ENCODE measurements around the gene PATE1.
"Not testable (repeated sequence)": the region's sequence is repeated elsewhere in the genome, so short reads cannot be mapped to it uniquely, and the experiment has no call there.

Gene PATE1, protein sequence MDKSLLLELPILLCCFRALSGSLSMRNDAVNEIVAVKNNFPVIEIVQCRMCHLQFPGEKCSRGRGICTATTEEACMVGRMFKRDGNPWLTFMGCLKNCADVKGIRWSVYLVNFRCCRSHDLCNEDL

DNA sequence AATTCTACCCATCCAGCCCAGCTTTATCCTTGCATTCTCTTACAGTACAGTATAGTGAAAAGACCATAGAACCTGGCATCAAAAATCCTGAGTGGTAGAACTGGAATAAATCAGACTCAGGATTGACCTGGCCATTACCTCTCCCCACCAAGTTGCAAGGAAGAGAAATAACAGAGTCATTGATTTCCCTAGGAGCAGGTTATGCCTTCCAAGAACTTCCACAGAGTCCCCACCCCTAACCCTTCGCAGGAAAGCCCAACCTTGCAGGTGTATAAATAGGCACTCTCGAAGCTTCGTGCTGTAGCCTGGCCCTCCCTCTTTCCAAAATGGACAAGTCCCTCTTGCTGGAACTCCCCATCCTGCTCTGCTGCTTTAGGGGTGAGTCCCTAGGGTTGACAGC is at the start of gene PATE1:
Gene PATE1, plus strand, starts transcription at position 301 of the 400 bp plus-strand sequence. Its CDS starts 26 bp downstream, at position 327.
- DNase-seq: no peak

DNA sequence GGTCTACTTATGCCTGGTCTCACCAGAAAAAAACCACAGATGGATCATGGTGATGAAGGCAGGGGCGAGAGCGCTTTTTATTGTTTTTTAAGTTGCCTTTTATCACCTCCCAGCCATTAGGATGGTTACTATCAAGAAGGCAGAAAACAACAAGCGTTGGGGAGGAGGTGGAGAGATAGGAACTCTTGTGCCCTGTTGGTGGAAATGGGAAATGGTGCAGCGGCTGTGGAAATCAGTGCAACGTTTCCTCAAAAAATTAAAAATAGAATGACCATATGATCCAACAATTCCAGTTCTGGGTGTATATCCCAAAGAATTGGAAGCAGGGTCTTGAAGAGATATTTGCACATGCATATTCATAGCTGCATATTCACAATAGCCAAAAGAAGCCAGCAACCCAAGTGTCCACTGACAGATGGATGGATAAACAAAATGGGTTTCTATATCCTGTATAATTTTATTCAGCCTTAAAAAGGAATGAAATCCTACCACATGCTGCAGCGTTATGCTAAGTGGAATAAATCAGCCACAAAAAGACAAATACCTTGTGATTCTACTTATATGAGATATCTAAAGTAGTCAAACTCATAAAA is 45.0 kb upstream of the PATE1 start:
- no peak for DNase-seq

DNA sequence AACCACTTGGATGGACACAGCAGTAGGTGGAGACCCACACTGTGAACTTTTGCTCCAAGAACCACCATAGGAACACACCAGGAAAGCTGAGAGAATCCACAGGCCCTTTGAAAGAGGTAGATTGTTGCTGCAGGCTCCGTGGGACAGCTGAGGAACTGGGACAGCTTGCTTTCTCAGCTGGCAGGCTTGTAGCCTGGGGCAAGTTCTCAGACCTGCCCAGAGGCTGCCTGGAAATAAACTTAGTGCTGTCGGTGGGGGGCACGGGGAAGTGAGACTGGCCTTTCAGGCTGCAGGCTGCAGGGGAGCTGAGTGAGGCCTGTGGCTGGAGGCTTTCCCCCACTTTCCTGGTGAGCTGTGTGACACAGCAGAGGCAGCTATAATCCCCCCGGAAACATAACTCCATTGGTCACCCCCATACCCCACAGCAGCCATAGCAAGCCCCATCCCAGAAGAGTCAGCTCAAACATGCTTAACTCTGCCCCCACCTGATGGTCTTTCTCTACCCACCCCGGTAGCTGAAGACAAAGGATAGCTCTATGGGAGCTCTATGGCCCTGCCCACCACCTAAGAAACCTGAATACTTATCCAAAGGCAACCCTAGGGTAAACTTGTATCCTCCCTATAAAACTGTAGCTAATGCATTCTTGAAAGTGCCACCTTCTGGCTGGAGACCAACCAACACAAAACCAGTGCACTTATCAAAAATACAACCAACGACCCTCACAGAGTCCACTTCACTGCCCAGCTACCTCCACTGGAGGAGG is 44.0 kb upstream of the PATE1 start:
- no peak for DNase-seq

DNA sequence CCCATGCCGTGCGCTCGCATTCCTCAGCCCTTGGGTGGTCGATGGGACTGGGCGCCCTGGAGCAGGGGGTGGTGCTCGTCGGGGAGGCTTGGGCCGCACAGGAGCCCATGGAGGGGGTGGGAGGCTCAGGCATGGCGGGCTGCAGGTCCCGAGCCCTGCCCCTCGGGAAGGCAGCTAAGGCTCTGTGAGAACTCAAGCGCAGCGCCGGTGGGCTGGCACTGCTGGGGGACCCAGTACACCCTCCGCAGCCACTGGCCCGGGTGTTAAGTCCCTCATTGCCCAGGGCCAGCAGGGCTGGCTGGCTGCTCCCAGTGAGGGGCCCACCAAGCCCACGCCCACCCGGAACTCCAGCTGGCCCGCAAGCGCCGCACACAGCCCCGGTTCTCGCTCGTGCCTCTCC is 41.4 kb upstream of the PATE1 start:
- not testable (repeated sequence) for DNase-seq

DNA sequence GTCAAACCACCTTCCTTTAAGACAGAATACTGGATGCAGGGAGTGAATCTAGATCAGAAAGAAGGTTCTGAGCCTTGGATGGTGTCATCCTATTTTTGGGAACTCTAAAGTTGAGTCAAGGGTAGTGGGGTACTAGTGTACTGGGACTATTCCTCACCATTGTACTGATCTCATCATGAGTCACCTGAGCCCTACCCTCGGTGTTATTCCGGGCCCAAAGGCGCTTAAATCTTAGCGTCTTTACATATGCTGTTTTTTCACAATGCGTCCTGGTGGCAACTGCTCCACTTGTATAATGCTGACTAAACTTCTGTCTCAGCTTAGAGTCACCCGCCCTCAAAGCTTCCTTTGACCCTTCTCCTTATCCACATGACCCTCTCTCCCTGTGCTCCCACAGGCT is 25.3 kb upstream of the PATE1 start:
- DNase-seq: no peak

DNA sequence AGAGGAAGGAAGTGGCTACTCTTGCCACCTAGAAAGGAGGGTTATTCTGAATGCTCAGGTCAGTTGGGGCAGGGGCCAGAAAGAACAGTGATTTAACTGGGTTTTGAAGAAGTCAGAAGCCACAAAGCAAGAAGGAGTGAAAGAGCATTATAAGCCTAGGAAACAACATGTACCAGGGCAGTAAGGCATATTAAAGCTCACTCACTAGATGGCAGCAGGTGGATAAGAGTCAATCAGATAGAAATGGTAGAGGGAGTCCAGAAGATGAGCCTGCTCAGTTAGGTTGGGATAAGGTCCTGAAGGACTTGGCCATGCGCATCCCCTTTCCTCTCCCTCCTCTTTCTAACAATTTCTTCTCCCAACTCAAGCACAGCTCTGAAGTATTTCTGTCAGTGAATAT is 22.0 kb upstream of the PATE1 start:
- DNase-seq: no peak

DNA sequence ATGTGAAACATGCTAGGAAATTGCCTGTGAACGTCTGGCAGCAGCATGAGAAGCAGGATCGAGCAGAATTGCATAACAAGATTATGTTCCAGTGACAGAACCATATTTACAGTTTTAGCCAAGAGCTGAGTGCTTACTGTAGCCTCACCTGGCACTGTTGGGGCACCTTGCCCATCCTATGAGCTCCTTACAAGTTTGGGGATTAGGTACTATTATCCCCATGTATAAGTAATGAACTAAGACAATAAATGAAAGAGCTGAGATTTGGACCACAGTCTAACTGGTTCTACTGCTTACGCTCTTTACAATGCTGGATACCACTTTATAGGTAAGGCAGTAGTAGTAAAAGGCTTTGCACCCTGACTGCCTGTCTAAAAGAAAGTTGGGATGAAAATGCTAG is 17.1 kb upstream of the PATE1 start:
- no peak for DNase-seq

DNA sequence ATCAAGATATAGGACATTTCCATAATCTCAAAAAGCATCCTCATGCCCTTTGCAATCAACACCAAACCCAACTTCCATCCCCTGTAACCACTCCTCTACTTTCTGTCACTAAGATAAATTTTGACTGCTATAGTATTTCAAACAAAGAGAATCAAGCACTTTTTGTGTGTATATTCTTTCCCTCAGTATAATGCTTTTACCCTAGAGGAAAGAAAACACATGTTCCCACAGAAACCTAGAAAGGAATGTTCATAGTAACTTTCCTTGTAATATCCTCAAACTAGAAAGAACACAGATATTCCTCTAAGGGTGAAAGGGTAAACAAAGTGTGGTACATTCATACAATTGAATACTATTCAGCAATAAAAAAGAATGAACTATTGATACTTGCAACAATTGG is 5.5 kb upstream of the PATE1 start:
- no peak for DNase-seq

DNA sequence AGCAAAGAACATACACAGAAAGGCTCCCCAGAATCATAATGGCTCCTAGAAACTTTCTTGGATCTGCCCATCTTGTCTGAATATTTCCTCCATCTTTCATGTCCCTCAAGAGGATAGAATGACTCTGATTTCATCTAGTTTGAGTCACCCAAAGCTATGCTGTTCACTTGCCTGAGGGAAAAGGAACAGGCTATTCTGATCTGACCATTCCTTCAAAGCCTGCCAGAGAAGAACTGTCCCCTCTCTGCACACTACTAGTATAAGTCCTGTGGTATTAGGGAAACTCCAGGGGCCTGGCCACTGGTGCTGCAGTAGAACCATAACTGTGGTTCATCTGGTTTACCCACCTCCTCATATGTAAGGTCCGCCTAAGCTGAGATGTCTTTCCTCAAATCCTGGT is 2.4 kb upstream of the PATE1 start:
- DNase-seq: no peak

DNA sequence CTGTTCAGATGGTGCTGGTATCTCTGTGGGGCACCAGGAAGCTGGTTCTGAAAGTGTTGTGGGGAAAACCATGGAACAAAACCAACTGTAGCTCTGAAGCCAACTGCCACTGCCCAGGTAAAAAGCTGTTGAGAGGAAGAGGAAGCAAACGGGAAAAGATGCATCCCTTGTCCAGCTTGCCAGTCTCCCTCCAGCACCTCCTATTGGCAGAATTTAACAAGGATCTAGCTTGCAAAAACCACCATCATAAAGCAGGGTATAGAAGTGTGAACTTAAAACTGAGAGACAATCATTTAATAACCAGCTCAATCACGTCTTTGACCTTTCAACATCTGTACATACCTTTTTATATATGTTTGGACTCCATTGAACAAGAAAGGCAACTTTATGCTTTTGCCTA is 4.5 kb downstream of the PATE1 start:
- DNase-seq: no peak

DNA sequence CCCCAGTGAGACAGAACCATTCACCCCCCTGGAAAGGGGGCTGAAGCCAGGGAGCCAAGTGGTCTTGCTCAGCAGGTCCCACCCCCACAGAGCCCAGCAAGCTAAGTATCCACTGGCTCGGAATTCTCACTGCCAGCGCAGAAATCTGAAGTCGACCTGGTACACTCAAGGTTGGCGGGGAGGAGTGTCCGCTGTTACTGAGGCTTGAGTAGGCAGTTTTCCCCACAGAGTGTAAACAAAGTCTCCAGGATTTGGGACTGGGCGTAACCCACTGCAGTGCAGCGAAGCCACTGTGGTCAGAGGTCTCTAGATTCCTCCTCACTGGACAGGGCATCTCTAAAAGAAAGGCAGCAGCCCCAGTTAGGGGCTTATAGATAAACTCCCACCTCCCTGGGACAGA is 10.0 kb downstream of the PATE1 start:
- DNase-seq: no peak

DNA sequence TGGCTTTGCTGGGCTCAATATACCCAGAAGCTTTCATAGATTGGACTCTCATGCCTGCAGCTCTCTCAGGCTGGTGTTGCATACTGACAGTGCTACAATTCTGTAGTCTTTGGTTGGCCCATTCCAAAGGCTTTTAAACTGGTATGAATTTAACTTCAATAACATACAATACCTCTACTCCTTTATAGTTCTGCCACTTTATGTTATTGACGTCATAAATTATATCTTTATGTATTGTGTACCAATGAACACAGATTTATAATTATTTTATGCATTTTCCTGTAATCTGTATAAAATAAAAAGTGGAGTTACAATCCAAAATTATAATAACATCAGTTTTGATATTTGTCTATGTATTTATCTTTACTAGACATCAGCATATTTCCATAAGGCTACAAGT is 16.4 kb downstream of the PATE1 start:
- no peak for DNase-seq

DNA sequence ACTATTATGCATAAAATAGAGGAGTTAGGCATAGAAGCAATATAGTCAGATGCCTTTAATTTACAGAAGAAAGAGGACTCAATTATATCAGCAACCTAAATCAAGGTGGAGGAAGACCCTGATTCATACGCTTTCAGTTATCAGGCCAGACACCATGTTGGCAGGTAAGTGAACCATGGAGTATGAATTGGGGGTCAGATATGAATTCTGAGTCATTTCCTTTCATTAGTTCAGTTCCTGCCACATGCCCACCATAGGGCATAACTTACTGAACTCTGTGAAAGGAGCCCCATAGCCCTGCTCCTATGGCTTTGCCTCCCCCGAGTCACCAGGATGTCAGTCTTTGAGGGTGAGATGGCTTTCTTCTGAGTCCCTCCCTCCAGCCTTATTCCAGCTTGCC is 17.4 kb downstream of the PATE1 start:
- DNase-seq: no peak

DNA sequence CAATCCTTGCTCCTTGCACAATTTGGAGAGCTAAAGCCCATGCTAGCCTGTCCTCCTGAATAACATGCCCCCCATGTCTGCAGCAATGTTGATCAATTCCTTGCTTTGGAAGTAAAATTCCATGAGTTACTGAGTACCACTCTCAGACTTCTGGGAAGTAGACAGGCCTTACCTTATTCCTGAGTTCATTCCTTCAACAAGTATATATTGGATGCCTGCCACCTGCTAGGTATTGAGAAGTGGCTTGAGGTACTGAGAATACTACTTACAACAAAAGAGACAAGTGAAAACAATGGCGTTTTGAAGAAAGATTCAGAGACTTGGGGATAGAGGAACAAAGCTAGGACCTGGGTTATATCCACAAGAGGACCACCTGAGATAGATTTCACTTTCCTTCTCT is 20.2 kb downstream of the PATE1 start:
- no peak for DNase-seq

DNA sequence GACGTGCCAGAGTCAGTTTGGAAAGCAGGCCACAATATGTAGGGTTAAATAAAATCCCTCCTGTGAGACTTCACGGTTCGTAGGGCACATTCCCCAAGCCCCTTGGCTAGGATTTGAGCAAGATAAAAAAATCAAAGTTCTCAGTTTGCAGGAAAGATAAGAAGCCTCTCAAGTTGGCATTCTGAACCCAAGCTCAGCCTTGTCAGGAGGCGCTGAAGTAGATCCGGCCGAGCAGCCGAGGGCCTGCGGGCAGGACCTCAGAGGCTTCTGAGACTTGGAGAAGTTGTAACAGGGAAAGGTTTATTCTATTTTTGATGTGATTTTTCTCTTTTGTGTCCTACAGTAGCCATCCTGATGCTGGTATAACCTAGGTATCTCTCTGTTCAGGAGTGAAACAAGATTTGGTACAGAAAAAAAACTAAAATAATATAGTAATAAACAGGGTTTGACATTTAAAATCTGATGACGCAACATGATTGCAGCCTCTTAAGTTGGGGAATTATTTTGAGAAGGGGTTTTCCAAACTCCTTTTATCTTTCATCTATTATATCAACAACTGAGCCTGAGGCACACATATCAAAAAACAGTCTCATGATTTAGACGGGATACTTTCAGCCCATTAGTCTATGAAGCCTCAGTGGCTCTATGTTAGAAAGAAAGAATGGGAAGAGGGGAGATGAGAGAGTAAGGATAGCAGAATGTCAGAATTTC is 22.4 kb downstream of the PATE1 start:
- DNase-seq: no peak

DNA sequence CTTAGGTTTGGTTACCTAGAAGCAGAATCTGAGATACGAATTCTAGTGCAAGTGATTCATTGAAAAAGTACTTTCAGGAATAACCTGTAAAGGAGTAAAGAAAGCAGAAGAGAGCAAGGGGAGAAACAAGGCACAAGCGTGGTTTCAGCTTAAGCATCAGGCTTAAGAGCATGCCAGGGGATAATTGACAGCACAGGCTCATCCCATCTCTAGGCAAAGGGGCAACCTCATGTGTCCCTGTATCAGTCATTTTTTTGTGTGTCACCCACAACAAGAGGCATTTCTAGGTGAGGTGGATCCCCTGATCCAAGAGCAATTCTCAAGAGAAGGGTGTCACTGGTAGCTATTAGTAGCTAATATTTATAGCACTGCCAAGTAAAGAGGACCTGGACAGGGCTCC is 24.5 kb downstream of the PATE1 start:
- DNase-seq: no peak

DNA sequence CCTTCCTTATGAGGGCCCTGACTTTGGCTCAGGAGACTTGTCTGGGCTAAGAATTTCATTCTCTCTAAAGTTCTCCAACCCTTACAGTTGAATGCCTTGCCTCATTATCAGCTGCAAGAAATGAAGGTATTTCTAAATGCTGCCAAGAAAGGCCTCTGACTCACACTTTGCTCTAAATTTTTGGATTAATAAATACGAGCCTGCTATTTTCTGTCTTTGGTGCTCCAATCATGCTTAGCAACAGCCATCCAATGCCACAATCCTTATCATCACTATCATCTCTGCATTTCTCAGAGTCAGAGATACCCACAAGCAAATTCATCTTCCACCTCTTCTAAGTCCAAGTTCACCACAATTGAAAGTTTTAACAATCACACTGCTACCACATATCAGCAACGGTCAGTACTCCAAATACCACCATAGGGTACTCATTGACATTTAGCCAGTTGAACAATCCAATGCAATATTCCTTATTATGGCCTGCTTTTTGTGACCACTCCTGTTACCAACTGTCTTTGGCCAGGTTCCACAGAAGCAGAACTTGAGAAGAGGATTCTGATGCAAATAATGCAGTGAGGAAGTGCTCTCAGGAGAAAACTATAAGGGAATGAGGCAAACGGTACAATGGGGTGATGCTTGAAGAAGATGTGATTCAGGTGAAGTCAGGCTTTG is 26.9 kb downstream of the PATE1 start:
- no peak for DNase-seq

DNA sequence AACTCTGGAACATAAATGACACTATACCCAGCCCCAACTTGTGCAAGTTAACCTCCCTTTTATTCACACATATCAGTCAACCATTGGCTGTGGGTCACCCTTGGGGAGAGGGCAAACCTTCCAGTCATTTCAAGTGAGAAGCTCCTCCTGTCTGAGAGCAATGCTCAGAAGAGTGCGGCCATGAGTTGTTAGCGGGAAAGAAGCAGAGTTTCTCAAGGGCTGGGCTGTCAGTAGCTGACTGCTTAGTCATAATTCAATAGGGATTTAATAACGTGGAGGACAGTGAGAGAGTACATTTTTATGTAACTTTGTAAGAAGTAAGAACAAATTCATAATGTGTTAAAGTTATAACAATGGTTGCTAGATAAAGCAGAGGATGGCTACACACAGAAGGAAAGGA is 27.4 kb downstream of the PATE1 start:
- no peak for DNase-seq

DNA sequence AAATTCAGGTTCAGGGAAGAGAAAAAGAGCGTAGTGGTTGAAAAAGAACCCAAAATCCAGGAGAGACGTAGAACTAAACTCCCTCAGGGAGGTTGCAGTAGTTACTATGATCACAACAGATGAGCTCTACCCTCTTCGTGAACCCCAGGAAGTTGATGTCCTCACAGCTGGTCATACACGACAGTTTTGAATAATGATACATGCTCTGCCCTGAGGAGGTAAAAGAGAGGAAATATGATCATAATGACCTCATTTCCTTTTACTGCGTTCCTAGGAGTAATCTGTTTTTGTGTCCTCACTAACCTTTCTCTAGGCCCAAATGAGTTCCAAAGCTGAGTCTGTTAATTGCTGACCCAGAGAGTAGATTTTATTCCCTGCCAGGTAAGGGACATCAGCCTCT is 31.2 kb downstream of the PATE1 start:
- DNase-seq: no peak

DNA sequence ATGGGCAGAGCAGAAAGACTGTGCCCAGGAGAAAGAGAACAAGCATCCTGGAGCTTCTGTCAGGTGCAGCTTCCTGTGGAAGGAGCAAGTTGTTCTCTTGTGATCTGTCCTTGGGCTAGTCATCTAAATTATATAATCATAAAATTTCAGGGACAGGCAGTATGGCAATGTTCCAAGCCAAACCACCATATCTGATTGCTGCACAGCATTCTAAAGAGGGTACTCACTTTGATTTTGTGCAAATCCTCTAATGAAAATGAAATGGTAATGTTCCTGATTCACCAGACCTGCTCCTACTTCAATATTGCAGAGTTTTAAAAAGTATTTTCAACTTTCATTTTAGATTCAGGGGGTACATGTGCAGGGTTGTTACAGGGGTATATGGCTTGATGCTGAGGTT is 32.6 kb downstream of the PATE1 start, which contains the start of gene PATE2:
Gene PATE2, minus strand, starts transcription at position 101 of the 400 bp plus-strand sequence. Its CDS starts 55 bp downstream, at position 46.
- DNase-seq: no peak

DNA sequence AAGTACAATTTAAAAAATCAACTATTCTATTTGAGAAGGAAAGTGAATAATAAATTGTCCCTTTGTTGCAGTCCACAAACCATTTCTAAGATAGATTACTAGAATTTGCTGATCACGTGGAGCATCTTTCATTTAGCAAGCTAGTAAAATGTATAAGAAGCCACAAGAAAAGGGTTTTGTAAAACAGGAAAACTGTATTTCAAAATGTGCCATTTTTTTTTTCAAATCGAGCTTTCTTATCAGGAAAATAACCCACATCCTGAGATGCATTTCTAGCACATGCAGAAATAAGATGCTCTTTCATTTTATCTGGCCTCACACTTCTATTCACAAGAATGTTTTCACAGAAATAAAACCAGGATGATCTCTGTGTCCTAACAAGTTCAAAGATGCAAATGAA is 38.6 kb downstream of the PATE1 start:
- DNase-seq: no peak

DNA sequence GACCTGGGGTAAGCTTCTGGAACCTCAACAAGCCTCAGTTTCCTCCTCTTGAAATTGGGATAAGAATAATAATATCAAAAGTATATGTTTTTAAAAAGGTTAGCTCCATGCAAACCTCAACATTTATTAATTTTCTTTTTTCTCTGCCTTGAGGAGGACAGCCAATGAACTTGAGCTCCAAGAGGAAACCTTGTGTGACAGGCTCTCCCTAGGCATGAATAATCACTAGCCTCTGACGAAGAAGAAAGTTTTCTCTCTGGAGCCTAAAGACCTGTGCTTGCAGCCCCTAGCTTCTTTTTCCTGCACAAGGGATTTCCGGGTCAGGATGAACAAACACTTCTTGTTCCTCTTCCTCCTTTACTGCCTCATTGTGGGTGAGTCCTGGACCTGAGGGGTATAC is 41.7 kb downstream of the PATE1 start, which contains the start of gene PATE3:
Gene PATE3, plus strand, starts transcription at position 301 of the 400 bp plus-strand sequence. Its CDS starts 25 bp downstream, at position 326.
- no peak for DNase-seq

DNA sequence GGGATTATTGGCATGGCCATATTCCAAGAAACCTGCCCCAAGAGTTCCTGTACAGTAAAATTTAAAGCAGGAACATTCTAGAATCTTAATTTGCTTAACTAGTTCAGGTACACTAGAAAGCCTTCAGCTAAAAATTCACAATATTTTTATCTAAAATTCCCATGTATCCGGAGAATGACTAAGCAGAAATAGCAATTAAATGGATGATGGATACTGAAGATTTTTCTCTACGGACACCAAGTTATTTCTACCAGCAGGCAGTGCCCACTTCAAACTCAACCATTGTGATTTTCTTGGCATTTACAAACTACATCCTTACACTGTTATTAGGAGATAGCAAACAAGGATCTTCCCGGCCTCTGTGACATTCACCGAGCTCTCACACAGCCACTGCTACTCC is 44.7 kb downstream of the PATE1 start:
- no peak for DNase-seq

Measured in CD4-positive, alpha-beta T cell treated with Interferon gamma for 1 hour (primary cell).